GM18502 (cell line): Measurements from ENCODE around the gene FOXP1.

Experiments
- ATAC-seq: cut with Tn5 transposase; IDR thresholded peaks from one replicate; pipeline ENCODE4 v1.9.1; 2021; ENCODE audit warnings: mild to moderate bottlenecking; ENCODE audit not compliant: unreplicated experiment, poor library complexity

FOXP1 gene

GRCh38 chr3:71078723-71079525 lies 504.6 kb downstream of the FOXP1 start:
- ATAC-seq, result no peak

GRCh38 chr3:71078199-71078598 lies 505.3 kb downstream of the FOXP1 start:
- no peak for ATAC-seq

- no peak for ATAC-seq
These were observed 506.5 kb downstream of the FOXP1 start for GRCh38 chr3:71077070-71077469.

DNA sequence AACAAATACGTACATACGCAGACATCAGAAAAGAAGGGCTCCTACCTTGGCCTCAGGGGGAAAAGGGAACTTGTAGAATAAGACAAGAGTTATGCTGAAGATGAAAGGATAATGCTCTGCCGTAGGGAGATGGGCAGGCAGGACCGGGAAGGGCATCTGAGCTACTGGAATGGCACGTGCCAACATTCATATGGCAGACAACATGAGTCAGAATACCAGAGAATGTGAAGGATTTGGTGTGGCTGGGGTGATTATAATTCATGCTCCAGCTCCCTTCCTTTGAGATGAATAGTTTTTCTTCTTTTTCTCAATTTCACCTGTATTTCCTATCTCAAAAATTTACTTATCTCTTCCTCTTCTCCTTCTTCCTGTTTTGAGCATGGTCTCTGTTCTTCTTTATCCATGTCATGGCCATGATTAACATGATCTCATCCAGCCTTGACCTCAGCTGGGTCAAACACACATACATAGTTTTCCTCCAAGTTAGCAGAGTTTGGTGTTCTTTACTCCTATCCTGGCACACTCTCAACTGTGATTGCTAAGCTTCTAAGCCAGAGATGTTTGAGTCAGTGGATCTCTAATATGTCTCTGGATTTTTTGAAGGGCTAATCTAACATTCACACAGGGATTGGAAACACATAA lies 507.0 kb downstream of the FOXP1 start:
- ATAC-seq, result no peak

DNA sequence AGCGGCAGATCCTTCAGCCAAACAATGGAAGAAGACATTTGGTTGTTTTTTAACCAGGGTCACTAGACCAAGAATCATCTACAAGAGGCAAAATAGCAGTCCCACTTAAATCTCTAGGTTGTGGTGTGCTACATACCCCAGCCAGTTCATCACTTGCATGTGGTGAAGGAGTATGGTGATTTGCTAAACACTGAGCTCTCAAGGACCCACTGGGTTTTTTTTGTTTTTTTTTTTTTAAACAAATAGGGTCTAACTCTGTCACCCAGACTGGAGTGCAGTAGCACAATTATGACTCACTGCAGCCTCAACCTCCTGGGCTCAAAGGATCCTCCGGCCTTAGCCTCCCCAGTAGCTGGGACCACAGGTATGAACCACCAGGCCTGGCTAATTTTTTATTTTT lies 508.0 kb downstream of the FOXP1 start:
- no peak for ATAC-seq

DNA sequence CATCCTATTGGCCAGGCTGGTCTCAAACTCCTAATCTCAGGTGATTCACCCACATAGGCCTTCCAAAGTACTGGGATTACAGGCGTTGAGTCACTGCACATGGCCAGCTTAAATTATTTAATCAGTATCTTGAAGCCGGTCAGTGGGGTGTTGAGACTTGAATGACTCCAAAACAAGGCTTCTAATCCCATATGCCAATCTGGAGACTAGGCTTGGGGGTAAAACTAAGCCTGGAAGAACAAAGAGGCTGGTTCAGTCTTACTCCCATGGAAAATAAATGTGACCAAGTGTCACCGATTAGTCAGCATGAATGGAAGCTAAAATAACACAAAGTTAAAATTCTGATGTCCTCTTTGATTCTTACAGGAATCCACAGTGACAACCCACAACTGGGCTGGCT lies 509.1 kb downstream of the FOXP1 start:
- ATAC-seq, result no peak

- no peak for ATAC-seq
These were observed 510.5 kb downstream of the FOXP1 start for GRCh38 chr3:71072986-71073385.

DNA sequence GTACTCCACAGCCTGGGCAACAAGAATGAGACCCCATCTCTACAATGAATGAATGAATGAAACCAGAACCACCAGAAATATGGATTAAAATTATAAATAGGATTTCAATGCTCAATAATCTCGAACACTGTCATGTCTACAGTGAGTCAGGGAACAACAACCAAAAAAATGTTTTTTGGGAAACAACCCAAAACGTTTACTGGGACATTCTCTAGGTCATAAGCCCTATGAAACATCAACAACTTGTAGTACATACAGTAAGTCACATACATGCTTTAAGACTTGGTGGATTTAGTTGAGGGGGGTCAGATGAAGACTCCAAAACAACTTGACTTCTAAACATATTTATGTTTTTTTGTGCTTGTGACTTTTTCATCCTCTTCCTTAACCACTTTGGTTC lies 511.2 kb downstream of the FOXP1 start:
- no peak for ATAC-seq

- ATAC-seq, result no peak
These were observed 512.7 kb downstream of the FOXP1 start for GRCh38 chr3:71070497-71071463.

GRCh38 chr3:71069797-71070196 lies 513.7 kb downstream of the FOXP1 start:
- ATAC-seq, result no peak

GRCh38 chr3:71067977-71068654 lies 515.4 kb downstream of the FOXP1 start:
- no peak for ATAC-seq

- no peak for ATAC-seq
These were observed 516.7 kb downstream of the FOXP1 start for GRCh38 chr3:71066849-71067261.

DNA sequence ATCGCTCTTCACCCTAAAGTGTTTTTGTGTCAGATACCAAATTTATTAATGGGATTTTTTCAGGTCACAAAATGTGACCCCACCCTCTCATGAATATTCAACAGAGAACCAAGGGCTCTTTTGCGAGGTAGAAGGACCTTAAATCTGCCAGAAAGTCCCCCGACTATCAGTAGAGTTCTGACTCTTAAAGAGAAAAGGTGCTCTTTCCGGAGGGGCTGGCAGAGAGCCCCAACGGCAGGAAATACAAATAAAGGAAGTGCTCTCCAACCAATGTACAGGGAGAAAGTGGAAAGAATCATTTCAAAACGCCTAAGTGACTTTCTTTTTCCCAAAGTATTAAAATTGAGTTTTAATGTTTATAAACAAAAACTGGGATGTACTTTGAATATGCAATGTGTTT lies 517.2 kb downstream of the FOXP1 start:
- ATAC-seq, result no peak

DNA sequence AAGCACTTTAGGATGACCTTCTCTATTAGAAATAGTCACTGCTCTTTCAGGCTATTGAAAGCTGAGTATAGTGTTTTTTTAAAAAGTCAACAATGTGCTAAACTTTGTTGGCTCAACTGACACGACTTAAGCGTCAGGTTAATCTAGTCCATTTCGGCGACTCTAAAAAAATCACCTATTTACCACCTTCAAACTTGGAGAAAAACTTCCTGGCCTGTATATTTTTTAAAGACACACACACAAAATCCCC lies 517.8 kb downstream of the FOXP1 start:
- ATAC-seq, result no peak

- peak; percentile 30 for ATAC-seq
These were observed 518.4 kb downstream of the FOXP1 start for GRCh38 chr3:71064956-71065763.

- ATAC-seq, result peak; percentile 52
These were observed 519.1 kb downstream of the FOXP1 start for GRCh38 chr3:71064291-71064955.

DNA sequence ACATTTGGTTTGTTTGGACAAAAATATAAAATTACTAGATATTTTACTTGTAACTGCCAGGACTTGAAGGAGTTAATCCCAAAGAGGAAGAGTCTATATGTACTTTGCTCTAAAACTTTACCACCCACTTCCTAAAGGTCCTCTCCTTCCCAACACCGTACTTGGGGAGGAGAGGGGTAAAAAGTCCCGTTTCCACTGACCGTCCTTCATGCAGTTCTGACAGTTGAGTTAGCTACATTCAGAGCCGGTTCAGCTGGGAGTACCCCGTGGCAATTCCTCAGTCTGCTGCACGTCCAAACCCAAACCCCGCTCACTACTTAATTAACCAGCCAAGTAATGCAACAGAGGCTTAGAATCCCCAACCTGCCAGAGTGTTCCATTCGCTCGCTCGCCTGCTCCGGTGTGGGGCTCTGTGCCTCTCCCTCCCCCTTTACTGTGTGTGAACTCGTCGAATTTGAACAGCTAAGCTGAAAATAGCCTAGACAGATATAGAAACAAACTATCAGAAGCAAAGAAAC lies 519.7 kb downstream of the FOXP1 start:
- ATAC-seq, result no peak

DNA sequence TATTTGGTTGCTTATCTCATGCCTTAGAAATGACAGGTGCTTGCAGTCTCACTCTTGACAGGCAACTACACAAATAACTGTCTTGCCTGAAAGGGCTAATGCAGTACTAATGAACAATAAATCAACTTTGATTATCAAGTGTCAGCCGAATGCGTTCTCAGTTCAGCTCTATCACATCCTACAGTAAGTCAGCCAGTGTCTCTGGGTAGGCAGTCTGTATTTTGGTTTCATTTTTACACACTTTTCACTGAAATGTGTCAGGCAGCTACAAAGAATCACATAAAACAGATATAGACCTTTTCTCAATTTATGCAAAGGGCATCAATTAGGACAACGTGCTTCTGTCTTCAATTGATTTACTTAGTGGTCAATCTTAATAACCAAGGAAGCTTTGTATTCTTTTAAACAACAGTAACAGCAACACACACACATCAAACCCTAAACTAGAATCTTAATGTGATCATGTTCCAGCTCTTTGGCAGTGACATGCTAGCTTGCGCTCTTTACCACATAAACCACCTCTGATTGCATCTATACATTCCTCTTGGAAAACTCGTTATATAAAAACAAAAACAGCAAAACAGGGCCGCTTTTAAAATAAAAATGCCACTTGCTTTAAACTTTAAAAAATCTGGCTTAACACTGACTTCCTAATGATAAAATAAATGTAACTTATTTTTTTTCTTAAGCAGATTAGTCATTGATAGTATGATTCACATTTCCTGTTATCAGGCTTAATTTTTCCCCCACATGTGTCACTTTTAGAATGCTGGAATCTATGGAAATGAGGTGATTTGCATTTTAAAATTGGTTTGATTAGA lies 520.4 kb downstream of the FOXP1 start:
- peak; percentile 55 for ATAC-seq
